ENCODE results near the gene ALOXE3. TPM values are rescaled to one million over a fixed set of nuclear protein-coding genes. Genes with fewer than 3 reads are reported as not detected.

ALOXE3 gene
- total RNA-seq, 1 donor from 2014 or later: 0.82 TPM

GRCh38 chr17:8154608-8155155, 36.4 kb upstream of the ALOXE3 start:
- no peak for DNase-seq (ENCODE audit: low spot score in 2 of 2)
- no peak for FAIRE-seq

- DNase-seq (ENCODE audit: low spot score in 2 of 2): peak; percentile 86 to 89
- no peak for FAIRE-seq
Measured at GRCh38 chr17:8153957-8154607, 35.8 kb upstream of the ALOXE3 start.

- DNase-seq (ENCODE audit: low spot score in 2 of 2) (peak; percentile 66 to 67), FAIRE-seq (no peak)
Measured at GRCh38 chr17:8153525-8153956, 35.2 kb upstream of the ALOXE3 start.

GRCh38 chr17:8153031-8153451, 34.7 kb upstream of the ALOXE3 start:
- no peak for DNase-seq (ENCODE audit: low spot score in 2 of 2)
- FAIRE-seq: no peak

GRCh38 chr17:8152112-8152775, 33.9 kb upstream of the ALOXE3 start, which contains the start of gene PER1:
PER1 (minus strand) TSS chr17:8152404; CDS start chr17:8150706, 1,698 bp downstream.
- no peak for FAIRE-seq
- DNase-seq (ENCODE audit: low spot score in 2 of 2): peak; percentile 92 to 94

- DNase-seq (ENCODE audit: low spot score in 2 of 2) (peak in 1 of 2 donors; percentile 60), FAIRE-seq (no peak)
Measured at GRCh38 chr17:8151641-8152111, 33.4 kb upstream of the ALOXE3 start.

GRCh38 chr17:8151120-8151640, 32.9 kb upstream of the ALOXE3 start:
- DNase-seq (ENCODE audit: low spot score in 2 of 2) (peak; percentile 85 to 91), FAIRE-seq (no peak)

- FAIRE-seq (no peak), DNase-seq (ENCODE audit: low spot score in 2 of 2) (no peak)
Measured at GRCh38 chr17:8150194-8151119, 32.1 kb upstream of the ALOXE3 start.

GRCh38 chr17:8149419-8150193, 31.3 kb upstream of the ALOXE3 start:
- DNase-seq (ENCODE audit: low spot score in 2 of 2) (no peak), FAIRE-seq (no peak)

- DNase-seq (ENCODE audit: low spot score in 2 of 2) (no peak), FAIRE-seq (no peak)
Measured at GRCh38 chr17:8148560-8148959, 30.2 kb upstream of the ALOXE3 start.

- FAIRE-seq: no peak
- DNase-seq (ENCODE audit: low spot score in 2 of 2): no peak
Measured at GRCh38 chr17:8147805-8148404, 29.6 kb upstream of the ALOXE3 start.

- FAIRE-seq: no peak
- no peak for DNase-seq (ENCODE audit: low spot score in 2 of 2)
Measured at GRCh38 chr17:8147141-8147804, 29.0 kb upstream of the ALOXE3 start.

- FAIRE-seq (no peak), DNase-seq (ENCODE audit: low spot score in 2 of 2) (no peak)
Measured at GRCh38 chr17:8146381-8147140, 28.2 kb upstream of the ALOXE3 start.

- no peak for DNase-seq (ENCODE audit: low spot score in 2 of 2)
- FAIRE-seq: no peak
Measured at GRCh38 chr17:8145811-8146210, 27.5 kb upstream of the ALOXE3 start.

- no peak for FAIRE-seq
- DNase-seq (ENCODE audit: low spot score in 2 of 2): no peak
Measured at GRCh38 chr17:8144401-8145231, 26.3 kb upstream of the ALOXE3 start.

- DNase-seq (ENCODE audit: low spot score in 2 of 2) (no peak), FAIRE-seq (no peak)
Measured at GRCh38 chr17:8143581-8144400, 25.5 kb upstream of the ALOXE3 start.
